Measurements from ENCODE around the gene CRHR1.

CRHR1 gene

GRCh38 chr17:45783593-45784292 lies 377 bp upstream of the CRHR1 start:
- no peaks in the 10 kb centered on the region for H3K9me3 Mint-ChIP-seq
- no peak for TF ChIP-seq CTCF (IDR thresholded peaks at IDR 0.05; ENCODE audit: unreplicated experiment in 3 of 3)
- peaks cover 93% of the 10 kb centered on the region for H3K27me3 Mint-ChIP-seq (ENCODE audit: low read depth)
- H3K27ac Mint-ChIP-seq = no peak overlapping the region
- H3K4me1 Mint-ChIP-seq = peaks cover 13% of the 10 kb centered on the region
- no peaks in the 10 kb centered on the region for H3K36me3 Mint-ChIP-seq (ENCODE audit: low read depth)
- H3K4me3 Mint-ChIP-seq = peak overlapping the region; percentile 82 to 87 (median 85)

GRCh38 chr17:45784741-45785479 lies 790 bp downstream of the CRHR1 start:
- Mint-ChIP-seq H3K27me3 (ENCODE audit: low read depth) (peaks cover 95% of the 10 kb centered on the region), H3K9me3 (no peaks in the 10 kb centered on the region), H3K4me1 (peaks cover 17% of the 10 kb centered on the region), H3K4me3 (peak overlapping the region; percentile 81 to 84 (median 81)), H3K27ac (no peak overlapping the region), H3K36me3 (ENCODE audit: low read depth) (no peaks in the 10 kb centered on the region)
- TF ChIP-seq CTCF (IDR thresholded peaks at IDR 0.05; ENCODE audit: unreplicated experiment in 3 of 3) = no peak

- Mint-ChIP-seq H3K27me3 (ENCODE audit: low read depth) (peaks cover 95% of the 10 kb centered on the region), H3K9me3 (no peaks in the 10 kb centered on the region), H3K27ac (no peak overlapping the region), H3K4me1 (peaks cover 22% of the 10 kb centered on the region), H3K36me3 (ENCODE audit: low read depth) (no peaks in the 10 kb centered on the region), H3K4me3 (peak overlapping the region; percentile 59 to 67 (median 66))
- no peak for TF ChIP-seq CTCF (IDR thresholded peaks at IDR 0.05; ENCODE audit: unreplicated experiment in 3 of 3)
Measured at GRCh38 chr17:45785480-45786193, 1.5 kb downstream of the CRHR1 start.

GRCh38 chr17:45786349-45786748 lies 2.2 kb downstream of the CRHR1 start:
- peak overlapping the region; percentile 36 to 67 (median 42) for H3K4me3 Mint-ChIP-seq
- H3K4me1 Mint-ChIP-seq = peaks cover 19% of the 10 kb centered on the region
- TF ChIP-seq CTCF (IDR thresholded peaks at IDR 0.05; ENCODE audit: unreplicated experiment in 3 of 3) = no peak
- no peak overlapping the region for H3K27ac Mint-ChIP-seq
- H3K27me3 Mint-ChIP-seq (ENCODE audit: low read depth) = peaks cover 94% of the 10 kb centered on the region
- no peaks in the 10 kb centered on the region for H3K36me3 Mint-ChIP-seq (ENCODE audit: low read depth)
- no peaks in the 10 kb centered on the region for H3K9me3 Mint-ChIP-seq

- Mint-ChIP-seq H3K36me3 (ENCODE audit: low read depth) (no peaks in the 10 kb centered on the region), H3K27me3 (ENCODE audit: low read depth) (peaks cover 94% of the 10 kb centered on the region), H3K9me3 (no peaks in the 10 kb centered on the region), H3K4me1 (peaks cover 12% of the 10 kb centered on the region), H3K4me3 (peak overlapping the region in 1 of 3 experiments; percentile 44), H3K27ac (no peak overlapping the region)
- no peak for TF ChIP-seq CTCF (IDR thresholded peaks at IDR 0.05; ENCODE audit: unreplicated experiment in 3 of 3)
Measured at GRCh38 chr17:45787044-45787443, 2.9 kb downstream of the CRHR1 start.

All from nephron (organoid).